Mucosa of descending colon (tissue), 3 donors: ENCODE data around the gene SUB1. TPM values are rescaled to one million over a fixed set of nuclear protein-coding genes. Genes with fewer than 3 reads are reported as not detected.

Experiments
- ATAC-seq: fragments of 200-7000 bp; cut with Tn5 transposase; one replicate; pipeline ENCODE4 v1.9.1; 2020; ENCODE audit warnings: mild to moderate bottlenecking, moderate library complexity
- DNase-seq, 3 donors: peaks; one replicate each; pipeline ENCODE4 v3.0.0-alpha.2; 2020
- H3K36me3 ChIP-seq: fragments of 200-600 bp; one replicate; pipeline ENCODE4 v1.8.0; 2021; ENCODE audit warnings: low read depth, mild to moderate bottlenecking
- H3K4me1 ChIP-seq: fragments of 200-600 bp; one replicate; pipeline ENCODE4 v1.8.0; 2021; ENCODE audit warnings: low read depth, mild to moderate bottlenecking
- H3K4me3 ChIP-seq: fragments of 200-600 bp; one replicate; pipeline ENCODE4 v1.8.0; 2021; ENCODE audit warnings: mild to moderate bottlenecking
- H3K9me3 ChIP-seq: fragments of 200-600 bp; one replicate; pipeline ENCODE4 v1.8.0; 2021; ENCODE audit warnings: mild to moderate bottlenecking
- intact Hi-C, 2 donors: fragments of 100-400 bp; cut with DNase I in 1 of 2; cut with micrococcal nuclease in 1 of 2; formaldehyde crosslinking; loops; one replicate each; pipeline versions ENCODE4 v1.11.0 to v1.11.1; 2022; cut with DNase I, micrococcal nuclease
- total RNA-seq, 3 donors: library from RNA; stranded (reverse); fragmentation: NEBNext Ultra II Directional in 2 of 3; extraction: Animal tissue kit (Norgen Biotek cat#: 25700) in 2 of 3; gene quantifications; one replicate each; pipeline versions ENCODE4 v1.2.1 to v1.2.4, GENCODE V29; 2021 to 2023
- TF ChIP-seq, protein P1 (sequence below): fragments of 200-600 bp; IDR thresholded peaks from one replicate; pipeline ENCODE4 v1.8.0; 2022; ENCODE audit warnings: antibody characterized with exemption, mild to moderate bottlenecking
- donor health status: DM: no; HTN: no; CAD: no; lungs with moderate emphysema.
- donor health status: DM: no; HTN: no; CAD: no.
- donor health status: DM: no; HTN: yes; CAD: no.

The SUB1 gene
- total RNA-seq, 3 donors from 2014 or later: 134 to 174 (median 156) TPM

DNA sequence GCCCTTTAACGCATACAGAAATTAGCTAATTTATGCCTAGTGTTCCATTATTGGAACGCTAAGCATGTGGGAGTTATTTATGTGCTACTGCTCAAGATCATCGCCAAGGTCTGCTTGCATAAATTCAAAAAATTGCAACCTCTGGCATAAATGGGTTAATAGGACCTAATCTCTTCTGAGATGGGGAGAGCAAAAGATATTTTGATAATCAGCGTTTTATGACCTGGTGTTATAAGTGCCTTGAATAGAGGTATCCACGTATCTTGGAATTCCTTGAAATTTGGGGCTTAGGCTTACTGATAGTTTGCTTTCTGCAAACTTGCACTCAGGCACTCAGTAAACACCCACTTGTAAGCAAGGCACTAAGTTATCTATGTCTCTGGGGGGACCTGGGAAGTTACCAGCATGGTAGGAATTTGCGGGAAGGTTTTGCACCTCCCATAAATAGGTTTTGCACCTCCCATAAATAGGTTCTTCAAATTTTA, 1.8 kb downstream of the SUB1 start:
- DNase-seq (no peak), ATAC-seq (no peak)
- H3K36me3 ChIP-seq: no peaks in the 10 kb centered on the region
- peaks cover 18% of the 10 kb centered on the region for H3K4me1 ChIP-seq
- no peak overlapping the region for H3K4me3 ChIP-seq
- TF ChIP-seq, protein P1, sequence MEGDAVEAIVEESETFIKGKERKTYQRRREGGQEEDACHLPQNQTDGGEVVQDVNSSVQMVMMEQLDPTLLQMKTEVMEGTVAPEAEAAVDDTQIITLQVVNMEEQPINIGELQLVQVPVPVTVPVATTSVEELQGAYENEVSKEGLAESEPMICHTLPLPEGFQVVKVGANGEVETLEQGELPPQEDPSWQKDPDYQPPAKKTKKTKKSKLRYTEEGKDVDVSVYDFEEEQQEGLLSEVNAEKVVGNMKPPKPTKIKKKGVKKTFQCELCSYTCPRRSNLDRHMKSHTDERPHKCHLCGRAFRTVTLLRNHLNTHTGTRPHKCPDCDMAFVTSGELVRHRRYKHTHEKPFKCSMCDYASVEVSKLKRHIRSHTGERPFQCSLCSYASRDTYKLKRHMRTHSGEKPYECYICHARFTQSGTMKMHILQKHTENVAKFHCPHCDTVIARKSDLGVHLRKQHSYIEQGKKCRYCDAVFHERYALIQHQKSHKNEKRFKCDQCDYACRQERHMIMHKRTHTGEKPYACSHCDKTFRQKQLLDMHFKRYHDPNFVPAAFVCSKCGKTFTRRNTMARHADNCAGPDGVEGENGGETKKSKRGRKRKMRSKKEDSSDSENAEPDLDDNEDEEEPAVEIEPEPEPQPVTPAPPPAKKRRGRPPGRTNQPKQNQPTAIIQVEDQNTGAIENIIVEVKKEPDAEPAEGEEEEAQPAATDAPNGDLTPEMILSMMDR: no peak
- intact Hi-C loops: no loop called here
- peaks cover 2% of the 10 kb centered on the region for H3K9me3 ChIP-seq

DNA sequence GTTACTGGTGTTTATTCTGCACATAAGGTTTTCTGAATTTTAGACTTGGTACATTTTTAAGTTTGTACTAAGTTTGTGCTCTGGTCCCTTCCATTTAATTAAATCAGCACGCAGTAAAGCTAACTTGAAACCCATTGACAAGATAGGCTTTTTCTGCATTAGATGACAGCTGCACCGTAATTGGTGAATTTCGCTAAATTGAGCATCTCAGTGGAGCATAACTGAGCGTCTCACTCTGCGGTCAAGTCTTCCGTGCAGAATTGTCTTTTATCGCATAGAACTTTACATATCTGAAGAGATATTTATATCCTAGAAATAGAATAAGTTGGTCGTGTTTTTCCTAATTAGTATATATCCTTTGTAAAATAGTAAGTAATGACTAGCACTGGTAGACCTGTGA, 4.1 kb downstream of the SUB1 start:
- Histone ChIP-seq H3K9me3 (peaks cover 2% of the 10 kb centered on the region), H3K4me1 (peaks cover 18% of the 10 kb centered on the region), H3K36me3 (no peaks in the 10 kb centered on the region), H3K4me3 (no peak overlapping the region)
- TF ChIP-seq, protein P1: no peak
- DNase-seq: no peak
- intact Hi-C loops: no loop called here
- no peak for ATAC-seq

DNA sequence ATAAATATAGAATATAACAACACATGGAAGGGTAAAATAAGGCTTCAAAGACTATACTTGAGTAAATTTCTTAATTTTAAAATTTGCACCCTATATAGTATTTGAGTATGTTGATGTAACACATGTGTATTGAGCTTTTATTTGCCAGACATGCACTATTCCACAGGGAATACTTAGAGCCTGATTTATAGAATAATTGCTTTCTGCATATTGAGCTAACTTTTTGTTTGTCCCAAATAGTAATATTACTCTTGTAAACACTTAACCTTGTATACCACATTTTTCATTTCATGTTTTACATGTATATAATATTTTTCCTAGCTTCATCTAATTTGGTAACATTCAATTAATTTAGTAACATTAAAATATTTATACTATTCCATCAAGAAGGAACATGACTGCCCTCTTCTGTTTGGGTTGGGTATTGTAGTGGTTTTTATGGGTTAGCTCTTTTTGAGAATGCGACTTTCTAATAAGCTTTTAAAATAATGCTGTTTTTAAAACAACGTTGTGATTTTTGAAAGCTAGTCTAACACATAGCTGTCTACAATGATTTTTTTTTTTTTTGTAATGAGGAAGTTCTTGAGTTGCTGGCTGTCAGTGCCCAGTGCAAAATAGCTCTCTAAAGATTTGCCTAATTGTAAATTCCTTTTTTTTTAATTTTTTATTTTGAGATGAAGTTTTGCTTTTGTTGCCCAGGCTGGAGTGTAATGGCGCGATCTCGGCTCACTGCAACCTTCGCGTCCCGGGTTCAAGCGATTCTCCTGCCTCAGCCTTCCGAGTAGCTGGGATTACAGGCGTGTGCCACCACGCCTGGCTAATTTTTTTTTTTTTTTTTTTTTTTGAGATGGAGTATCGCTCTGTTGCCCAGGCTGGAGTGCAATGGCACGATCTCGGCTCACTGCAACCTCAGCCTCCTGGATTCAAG, 4.8 kb downstream of the SUB1 start:
- DNase-seq (peak in 1 of 3 donors; percentile 84), ATAC-seq (no peak)
- Histone ChIP-seq H3K9me3 (no peaks in the 10 kb centered on the region), H3K4me3 (no peak overlapping the region), H3K36me3 (no peaks in the 10 kb centered on the region), H3K4me1 (peaks cover 21% of the 10 kb centered on the region)
- TF ChIP-seq, protein P1: peak; percentile 51
- intact Hi-C loops: loop anchor here (5.0 to 10.0 kb wide), 2 partner anchors 98 to 165 kb away; no protein-coding TSS in a partner anchor

DNA sequence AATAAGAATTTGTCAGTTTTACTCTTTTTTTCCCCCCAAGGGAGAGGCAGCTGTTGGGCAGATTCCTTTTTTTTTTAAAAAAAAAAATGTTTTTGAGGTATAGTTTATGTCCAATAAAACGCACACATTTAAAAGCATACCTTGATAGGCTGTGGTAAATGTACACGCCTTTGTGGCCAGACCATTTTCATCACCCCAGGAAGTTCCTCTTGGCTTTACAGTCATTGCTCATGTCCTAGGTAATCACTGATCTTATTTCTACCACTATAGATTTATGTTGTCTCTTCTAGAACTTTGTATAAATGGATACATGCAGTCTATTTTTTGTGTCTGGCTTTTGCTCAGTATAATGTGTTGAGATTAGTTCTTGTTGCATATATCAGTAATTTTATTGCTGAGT, 9.8 kb downstream of the SUB1 start:
- intact Hi-C loops: loop anchor here in 1 of 2 donors (10.0 kb wide), 1 partner anchor 170 kb away; no protein-coding TSS in a partner anchor

DNA sequence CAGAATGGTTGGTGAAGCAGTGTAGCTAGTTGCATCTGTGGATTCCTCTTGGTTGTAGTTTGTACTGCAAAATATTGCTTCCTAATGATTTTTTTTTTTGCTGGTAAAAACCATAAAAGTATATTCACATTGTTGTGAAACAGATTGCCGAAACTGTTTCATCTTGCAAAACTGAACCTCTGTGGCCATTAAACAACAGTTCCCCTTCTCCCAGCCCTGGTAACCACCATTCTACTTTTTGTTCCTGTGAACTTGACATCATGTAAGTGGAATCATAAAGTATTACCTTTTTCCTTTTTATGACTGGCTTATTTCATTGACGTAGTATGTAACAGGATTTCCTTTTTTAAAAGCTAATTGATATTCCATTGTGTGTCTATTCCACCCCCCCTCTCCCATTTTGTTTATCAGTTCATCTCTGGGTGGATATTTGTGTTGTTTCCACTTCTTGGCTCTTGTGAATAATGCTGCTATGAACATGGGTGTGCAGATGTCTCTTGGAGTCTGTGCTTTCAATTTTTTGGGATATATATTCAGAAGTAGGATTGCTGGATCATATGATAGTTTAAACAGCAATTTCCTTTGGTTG, 11.8 kb downstream of the SUB1 start:
- Histone ChIP-seq H3K4me3 (no peak overlapping the region), H3K9me3 (no peaks in the 10 kb centered on the region), H3K36me3 (no peaks in the 10 kb centered on the region), H3K4me1 (peaks cover 23% of the 10 kb centered on the region)
- DNase-seq (no peak), ATAC-seq (no peak)
- intact Hi-C loops: loop anchor here in 1 of 2 donors (10.0 kb wide), 1 partner anchor 172 kb away; no protein-coding TSS in a partner anchor
- TF ChIP-seq, protein P1: no peak

More for the DNA sequence above, 9.8 kb downstream of the SUB1 start:
- H3K4me1 ChIP-seq: peaks cover 21% of the 10 kb centered on the region
- ATAC-seq: peak; percentile 44
- no peaks in the 10 kb centered on the region for H3K9me3 ChIP-seq
- no peak for DNase-seq
- no peaks in the 10 kb centered on the region for H3K36me3 ChIP-seq
- H3K4me3 ChIP-seq: no peak overlapping the region
- TF ChIP-seq, protein P1: no peak
